ENCODE measurements around the gene CPT1C.

The CPT1C gene

DNA sequence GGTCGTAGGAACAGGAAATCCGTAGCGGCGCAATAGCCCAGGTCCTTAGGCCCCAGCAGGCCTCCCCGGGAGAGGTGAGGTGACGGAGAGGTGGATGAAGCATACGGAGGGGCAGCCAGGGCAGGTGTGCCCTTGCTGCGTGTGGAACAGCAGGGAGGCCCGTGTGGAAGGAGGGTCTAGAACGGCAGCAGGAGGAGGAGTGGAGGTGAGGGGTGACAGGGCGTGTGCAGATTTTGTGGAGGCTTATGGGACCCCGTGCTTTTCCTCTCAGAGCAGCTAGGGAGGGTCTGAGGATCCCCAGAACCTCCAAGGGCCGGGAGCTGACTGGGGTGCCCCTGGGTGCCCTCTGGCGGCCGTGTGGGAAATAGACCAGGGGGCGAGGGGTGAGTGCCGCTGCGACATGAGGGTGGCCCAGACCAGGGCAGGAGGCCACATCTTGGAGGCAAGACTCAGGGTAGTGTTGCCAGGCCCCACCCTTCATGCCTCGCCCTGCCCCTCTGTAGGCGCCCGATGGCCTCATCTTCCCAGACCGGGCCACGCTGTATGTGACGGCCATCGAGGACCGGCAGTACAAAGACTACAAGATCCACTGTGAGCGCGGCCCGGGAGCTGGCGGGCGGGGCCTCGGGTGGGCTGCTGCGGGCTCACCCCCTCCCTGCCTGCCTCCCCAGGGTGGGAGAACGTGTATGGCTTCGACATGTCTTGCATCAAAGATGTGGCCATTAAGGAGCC, 6.5 kb upstream of the CPT1C start:
- no peak for DNase-seq

DNA sequence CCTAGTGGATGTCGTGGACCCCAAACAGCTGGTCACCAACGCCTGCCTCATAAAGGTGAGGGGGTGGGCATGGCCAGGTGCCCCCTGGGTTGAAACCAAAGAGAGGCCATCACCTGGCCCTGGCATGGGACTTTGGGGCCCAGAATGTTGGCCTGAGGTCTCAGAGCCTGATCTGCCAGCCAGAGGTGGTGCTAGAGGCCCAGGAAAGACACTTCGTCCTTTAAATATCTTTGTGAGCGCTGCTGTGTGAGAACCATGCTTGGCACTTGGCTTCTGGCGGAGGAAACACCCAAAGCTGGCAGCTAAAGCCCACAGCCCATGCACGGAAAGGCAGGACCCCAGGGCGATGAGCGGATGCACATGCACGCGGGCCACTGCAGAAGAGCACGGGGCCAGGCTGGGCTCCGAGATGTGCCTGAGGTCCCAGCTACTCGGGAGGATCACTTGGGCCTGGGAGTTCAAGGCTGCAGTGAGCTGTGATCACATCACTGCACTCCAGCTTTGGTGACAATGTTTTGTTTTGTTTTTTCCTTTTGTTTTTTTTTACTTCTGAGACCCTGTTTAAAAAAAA, 5.8 kb upstream of the CPT1C start:
- DNase-seq = no peak

- DNase-seq = no peak
Observed at GRCh38 chr19:49685845-49686332, 5.0 kb upstream of the CPT1C start.

DNA sequence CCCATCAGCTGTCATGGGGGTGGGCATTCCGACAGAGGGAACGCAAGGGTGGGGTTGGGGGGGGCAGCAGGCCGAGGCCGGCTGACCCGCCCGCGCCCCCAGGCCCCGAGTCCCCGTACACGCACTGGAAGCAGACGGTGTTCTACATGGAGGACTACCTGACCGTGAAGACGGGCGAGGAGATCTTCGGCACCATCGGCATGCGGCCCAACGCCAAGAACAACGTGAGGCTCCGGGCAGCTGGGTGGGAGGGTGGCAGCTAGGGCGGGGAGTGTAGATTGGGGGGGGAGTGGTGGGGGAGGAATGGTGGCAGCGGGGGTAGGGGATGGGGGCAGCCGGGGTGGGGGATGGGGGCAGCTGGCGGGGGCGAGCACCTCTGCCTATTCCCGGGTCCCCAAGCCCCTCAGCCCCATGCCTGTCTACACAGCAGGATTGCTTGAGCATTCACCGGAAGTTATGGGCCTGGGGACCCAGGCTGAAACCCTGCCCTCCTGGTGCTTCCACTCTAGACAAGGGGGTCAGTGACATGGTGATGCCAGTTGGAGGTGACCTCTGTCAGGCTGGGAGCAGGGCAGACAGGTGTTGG, 4.3 kb upstream of the CPT1C start:
- DNase-seq = no peak

- no peak for DNase-seq
Observed at GRCh38 chr19:49687150-49687549, 3.8 kb upstream of the CPT1C start.

DNA sequence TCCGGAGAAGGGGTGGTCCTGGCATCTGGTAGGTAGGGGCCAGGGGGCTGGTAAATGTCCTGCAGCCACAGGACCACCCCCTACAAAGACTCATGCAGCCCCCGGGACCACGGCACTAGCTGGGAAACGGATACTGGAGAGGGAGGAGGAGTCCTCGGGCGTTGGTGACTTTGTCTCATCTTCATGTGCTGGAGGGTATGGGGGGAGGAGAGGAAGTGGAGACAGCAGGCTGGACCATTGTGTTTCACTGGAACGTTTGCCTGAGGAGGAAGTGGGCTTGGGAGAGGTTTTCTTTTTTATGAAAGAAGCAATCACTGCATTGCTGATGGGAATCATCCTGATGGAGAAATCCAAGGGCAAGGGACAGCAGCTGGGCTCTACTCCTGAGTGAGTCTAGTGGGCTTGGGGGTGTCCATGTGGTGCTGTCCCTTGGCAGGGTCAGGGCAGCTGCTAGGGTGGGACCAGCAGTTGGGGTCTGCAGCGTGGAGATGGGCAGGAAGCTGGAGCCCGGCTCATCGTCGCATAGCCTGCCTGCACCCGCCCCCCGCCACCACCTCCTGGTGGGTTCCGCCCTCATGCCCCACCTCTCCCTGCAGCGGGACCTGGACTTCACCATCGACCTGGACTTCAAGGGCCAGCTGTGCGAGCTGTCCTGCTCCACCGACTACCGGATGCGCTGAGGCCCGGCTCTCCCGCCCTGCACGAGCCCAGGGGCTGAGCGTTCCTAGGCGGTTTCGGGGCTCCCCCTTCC, 3.2 kb upstream of the CPT1C start:
- peak; percentile 46 for DNase-seq

DNA sequence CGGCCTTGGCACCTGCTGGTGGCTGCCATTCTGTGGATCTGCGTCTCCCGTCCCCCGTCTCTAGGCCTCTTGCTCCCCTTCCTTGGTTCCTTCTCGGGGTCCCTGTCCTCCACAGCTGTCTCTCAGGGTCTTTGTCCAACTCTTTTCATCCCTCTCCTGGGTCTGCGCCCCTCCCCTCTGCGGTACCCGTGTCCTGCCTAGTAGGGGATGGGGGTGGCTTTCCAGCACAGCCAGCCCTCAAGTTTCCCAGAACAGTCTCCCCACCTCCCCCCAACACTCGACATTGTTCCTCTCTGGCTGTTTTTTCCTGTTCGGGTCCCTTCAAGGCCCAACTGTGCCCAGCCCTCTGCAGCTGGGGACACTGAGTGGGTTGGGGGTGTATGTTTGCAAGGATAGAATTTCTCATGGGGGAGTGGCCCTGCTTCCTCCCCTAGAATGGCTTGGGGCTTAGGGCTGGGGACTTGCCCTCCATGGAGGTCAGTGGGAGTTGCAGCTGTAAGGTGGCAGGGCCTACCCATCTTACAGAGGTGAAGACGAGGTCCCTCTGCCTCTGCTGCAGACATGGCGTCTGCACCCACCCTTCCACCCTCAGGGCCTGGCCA, 2.3 kb upstream of the CPT1C start:
- no peak for DNase-seq

- DNase-seq = no peak
Observed at GRCh38 chr19:49689133-49690078, 1.5 kb upstream of the CPT1C start, which contains the start of gene ADM5. TSS of gene ADM5 (plus strand) at chr19:49689594. CDS start at chr19:49689838, 244 bp downstream.

DNA sequence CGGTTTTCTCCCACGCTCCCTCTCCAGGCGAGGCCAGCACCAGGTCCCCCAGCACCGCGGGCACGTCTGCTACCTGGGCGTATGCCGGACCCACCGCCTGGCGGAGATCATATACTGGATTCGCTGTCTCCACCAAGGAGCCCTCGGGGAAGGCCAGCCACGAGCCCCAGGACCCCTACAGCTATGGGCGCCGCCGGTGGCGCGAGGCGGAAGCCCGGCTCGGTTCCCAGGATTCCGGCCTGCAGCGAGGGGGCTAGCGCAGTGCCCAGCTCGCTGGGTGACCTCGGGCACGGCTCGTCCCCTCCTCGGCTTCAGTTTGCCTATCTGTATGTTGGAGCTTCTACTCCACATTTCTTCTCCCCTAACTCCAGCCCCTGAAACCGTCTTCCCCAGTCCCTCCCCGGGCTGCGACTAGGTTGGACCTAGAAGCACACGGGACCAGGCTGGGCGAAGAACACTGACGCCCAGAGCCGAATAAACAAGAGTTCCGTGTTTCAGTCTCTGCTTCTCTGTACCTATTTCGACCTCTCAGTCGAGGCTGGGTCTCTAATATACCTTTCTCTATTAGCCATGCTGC, 749 bp upstream of the CPT1C start:
- no peak for DNase-seq

DNA sequence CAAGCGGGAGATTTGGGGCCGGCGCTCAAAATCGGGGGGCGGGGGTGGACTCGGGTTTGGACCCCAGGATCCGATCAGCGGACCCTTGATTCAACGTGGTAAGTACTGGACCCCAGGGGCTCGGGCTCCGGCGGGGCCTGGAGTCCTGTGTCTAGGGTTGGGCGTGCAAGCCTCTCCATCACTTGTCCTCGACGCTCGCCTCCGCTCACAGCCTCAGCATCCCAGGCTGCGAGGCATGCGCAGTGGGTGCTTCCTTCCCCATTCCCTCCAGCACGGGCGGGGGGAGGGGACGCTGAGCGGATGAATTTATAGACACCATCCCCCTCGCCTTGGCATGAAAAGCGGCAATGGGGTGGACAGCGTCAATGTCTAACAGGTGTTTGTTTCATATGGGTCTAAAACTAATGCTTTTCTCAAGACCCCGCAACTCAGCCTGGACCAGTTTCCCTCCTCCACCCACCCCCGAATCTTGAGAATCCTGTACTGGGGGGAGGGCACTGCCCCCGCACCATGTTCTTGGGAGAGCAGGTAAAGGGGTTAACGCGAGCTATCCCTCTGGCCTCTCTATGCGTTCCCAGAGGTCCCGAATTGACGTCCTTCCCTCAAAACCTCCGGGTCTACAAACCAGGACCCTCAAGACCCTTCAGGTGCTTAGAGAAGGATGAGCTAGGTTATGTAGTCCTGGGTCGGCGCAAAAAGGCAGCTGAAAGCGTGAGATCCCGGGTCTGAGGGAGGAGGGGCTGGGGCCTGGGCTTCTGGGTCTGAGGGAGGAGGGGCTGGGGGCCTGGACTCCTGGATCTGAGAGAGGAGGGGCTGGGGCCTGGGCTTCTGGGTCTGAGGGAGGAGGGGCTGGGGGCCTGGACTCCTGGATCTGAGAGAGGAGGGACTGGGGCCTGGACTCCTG, 579 bp downstream of the CPT1C start:
- peak; percentile 14 for DNase-seq

DNA sequence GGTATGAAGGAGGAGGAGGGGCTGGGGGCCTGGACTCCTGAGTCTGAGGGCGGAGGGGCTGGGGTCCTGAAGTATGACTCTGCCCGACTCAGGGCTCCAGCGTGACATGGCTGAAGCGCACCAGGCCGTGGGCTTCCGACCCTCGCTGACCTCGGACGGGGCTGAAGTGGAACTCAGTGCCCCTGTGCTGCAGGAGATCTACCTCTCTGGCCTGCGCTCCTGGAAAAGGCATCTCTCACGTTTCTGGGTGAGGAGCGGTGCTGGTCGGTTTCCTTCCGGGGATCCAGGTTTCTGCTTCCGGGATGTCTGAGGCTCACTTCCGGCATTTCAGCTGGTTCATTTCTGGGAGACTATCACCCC, 1.2 kb downstream of the CPT1C start:
- no peak for DNase-seq

DNA sequence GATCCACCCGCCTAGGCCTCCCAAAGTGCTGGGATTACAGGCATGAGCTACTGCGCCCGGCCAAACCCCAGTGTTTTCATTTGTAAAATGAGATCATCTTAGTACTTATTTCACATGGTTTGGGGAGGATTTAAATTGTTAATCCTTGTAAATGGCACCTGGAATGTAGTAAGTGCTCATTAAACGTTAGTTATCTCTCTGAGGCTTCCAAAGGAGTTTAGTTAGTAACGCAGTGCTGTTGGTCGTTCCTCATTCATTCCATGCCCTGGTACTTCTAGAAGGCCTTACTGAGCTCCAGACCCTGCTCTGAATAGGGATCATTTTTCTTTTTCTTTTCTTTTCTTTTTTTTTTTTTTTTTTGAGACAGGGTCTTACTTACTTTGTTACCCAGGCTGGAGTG, 5.2 kb downstream of the CPT1C start:
- DNase-seq = no peak

DNA sequence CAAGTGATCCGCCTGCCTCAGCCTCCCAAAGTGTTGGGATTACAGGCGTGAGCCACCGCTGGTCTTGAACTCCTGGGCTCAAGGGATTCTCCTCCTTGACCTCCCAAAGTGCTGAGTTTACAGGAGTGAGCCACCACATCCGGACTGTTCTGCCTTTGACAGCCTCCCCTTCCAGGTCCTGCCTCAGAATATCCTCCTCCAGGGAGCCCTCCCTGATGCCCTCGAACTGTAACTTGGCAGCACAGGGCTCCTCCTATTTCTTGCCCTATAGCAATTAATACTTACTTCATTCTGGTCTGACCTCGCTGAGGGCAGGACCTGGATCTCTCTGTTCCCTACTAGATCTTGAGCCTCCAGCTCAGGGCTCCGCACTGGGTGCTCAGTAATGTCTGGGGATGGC, 5.9 kb downstream of the CPT1C start:
- no peak for DNase-seq

DNA sequence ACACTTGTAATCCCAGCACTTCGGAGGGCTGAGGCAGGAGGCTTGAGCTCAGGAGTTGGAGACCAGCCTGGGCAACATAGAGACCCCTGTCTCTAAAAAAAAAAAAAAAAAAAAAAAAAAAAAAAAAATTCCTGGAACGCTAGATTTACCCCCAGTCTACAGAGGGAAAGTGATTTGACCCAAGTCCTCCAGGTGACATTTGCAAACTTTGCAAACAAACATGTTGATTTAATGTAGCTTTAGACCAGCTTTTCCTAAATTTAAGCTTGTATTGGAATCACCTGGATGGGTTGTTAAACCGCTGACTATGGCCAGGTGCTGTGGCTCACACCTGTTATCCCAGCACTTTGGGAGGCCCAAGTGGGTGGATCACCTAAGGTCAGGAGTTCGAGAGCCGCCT, 8.4 kb downstream of the CPT1C start:
- DNase-seq = no peak

- DNase-seq = no peak
Observed at GRCh38 chr19:49700563-49700962, 9.6 kb downstream of the CPT1C start.

GRCh38 chr19:49701271-49701786, 10.4 kb downstream of the CPT1C start:
- DNase-seq = no peak

DNA sequence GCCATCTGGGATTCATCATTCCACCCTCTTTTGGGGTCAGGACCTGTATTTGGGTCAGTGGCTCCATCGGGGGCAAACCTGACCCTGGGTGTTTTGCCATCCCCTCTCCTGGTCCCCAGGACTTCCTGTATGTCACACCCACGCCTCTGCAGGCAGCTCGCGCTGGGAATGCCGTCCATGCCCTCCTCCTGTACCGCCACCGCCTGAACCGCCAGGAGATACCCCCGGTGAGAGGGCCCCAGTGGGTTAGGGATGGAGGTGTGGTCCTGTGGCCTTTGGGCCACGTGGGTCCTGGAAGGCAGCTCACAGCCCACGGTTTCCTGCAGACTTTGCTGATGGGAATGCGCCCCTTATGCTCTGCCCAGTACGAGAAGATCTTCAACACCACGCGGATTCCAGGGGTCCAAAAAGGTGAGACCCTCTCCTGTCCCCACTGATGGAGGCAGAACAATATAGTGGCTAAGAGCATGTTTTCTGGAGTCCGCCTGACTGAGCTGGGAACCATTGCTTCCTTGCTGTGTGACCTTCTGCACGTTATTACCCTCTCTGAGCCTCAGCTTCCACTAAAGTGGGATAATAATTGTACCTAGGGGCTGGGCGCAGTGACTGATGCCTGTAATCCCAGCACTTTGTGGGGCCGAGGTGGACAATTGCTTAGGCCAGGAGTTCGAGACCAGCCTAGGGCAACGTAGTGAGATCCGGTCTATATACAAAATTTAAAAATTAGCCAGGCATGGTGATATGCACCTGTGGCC, 14.1 kb downstream of the CPT1C start:
- no peak for DNase-seq

DNA sequence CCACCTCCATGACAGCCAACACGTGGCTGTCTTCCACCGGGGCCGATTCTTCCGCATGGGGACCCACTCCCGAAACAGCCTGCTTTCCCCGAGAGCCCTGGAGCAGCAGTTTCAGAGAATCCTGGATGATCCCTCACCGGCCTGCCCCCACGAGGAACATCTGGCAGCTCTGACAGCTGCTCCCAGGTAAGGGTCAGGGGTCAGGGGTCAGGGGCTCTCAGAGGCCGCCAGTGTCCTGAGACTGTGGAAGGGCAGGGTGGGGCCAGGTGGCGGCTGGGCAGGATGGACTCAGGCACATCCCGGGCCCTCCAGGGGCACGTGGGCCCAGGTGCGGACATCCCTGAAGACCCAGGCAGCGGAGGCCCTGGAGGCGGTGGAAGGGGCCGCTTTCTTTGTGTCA, 15.0 kb downstream of the CPT1C start:
- no peak for DNase-seq

GRCh38 chr19:49710372-49710951, 19.5 kb downstream of the CPT1C start:
- no peak for DNase-seq

Measured in suppressor macrophage treated with lipopolysaccharide for 4 hours (primary cell).